Endodermal cell (in vitro differentiated cells): ENCODE measurements around the gene OPCML. TPM values are rescaled to one million over a fixed set of nuclear protein-coding genes. Genes with fewer than 3 reads are reported as not detected.
A peak's percentile ranks its signal among the peaks of the same experiment; 100 is the strongest.

Source experiments
- DNase-seq: peaks from one replicate; pipeline ENCODE4 v3.0.0-alpha.2; 2017
- H3K27ac ChIP-seq: 2 replicates; pipeline ENCODE4 v1.5.1; 2013; ENCODE audit warnings: mild to moderate bottlenecking, low read depth, low read length, moderate library complexity
- H3K27me3 ChIP-seq: 2 replicates; pipeline ENCODE4 v1.6.1; 2013; ENCODE audit warnings: mild to moderate bottlenecking, low read length, moderate library complexity; ENCODE audit not compliant: insufficient read depth, control insufficient read depth, poor library complexity, severe bottlenecking
- H3K36me3 ChIP-seq: 2 replicates; pipeline ENCODE4 v1.7.0; 2013; ENCODE audit warnings: mild to moderate bottlenecking, low read length, moderate library complexity; ENCODE audit not compliant: control insufficient read depth, insufficient read depth
- H3K4me1 ChIP-seq: one replicate; pipeline ENCODE4 v1.7.0; 2013; ENCODE audit warnings: low read length; ENCODE audit not compliant: control insufficient read depth, insufficient read depth
- H3K4me3 ChIP-seq: 2 replicates; pipeline ENCODE4 v1.5.1; 2013; ENCODE audit warnings: mild to moderate bottlenecking, low read length, moderate library complexity
- H3K9ac ChIP-seq: 2 replicates; pipeline ENCODE4 v1.6.1; 2013; ENCODE audit warnings: mild to moderate bottlenecking, low read length, moderate library complexity; ENCODE audit not compliant: poor library complexity, severe bottlenecking; ENCODE audit errors: extremely low read depth
- H3K9me3 ChIP-seq: 2 replicates; pipeline ENCODE4 v1.6.1; 2013; ENCODE audit warnings: mild to moderate bottlenecking, low read length, moderate library complexity; ENCODE audit not compliant: control insufficient read depth
- H3K27ac Mint-ChIP-seq: 2 replicates; pipeline ENCODE4 v1.8.0; 2020; ENCODE audit warnings: mixed read lengths
- H3K27me3 Mint-ChIP-seq: 2 replicates; pipeline ENCODE4 v1.8.0; 2021; ENCODE audit warnings: mild to moderate bottlenecking, mixed read lengths; ENCODE audit not compliant: insufficient read depth
- H3K36me3 Mint-ChIP-seq: 2 replicates; pipeline ENCODE4 v1.8.0; 2020; ENCODE audit warnings: low read depth, mixed read lengths
- H3K4me1 Mint-ChIP-seq: 2 replicates; pipeline ENCODE4 v1.8.0; 2020; ENCODE audit warnings: mixed read lengths
- H3K4me3 Mint-ChIP-seq: 2 replicates; pipeline ENCODE4 v1.8.0; 2020; ENCODE audit warnings: mild to moderate bottlenecking, moderate library complexity, mixed read lengths
- H3K9me3 Mint-ChIP-seq: 2 replicates; pipeline ENCODE4 v1.8.0; 2020; ENCODE audit warnings: mild to moderate bottlenecking, mixed read lengths
- CTCF ChIP-seq: fragments of 200-600 bp; sonication (generic); conservative IDR thresholded peaks from 2 replicates; pipeline ENCODE4 v1.5.0; 2021; ENCODE audit warnings: antibody characterized with exemption, mild to moderate bottlenecking
- WGBS, 2 experiments: methylation state at CpG; one replicate each; pipeline versions ENCODE4 v1.1.5 to v1.1.7; 2013; ENCODE audit warnings: missing lambda C conversion rate in 2 of 2, mixed read lengths in 1 of 2; ENCODE audit not compliant: insufficient coverage in 1 of 2, insufficient read length in 1 of 2; 5-methylcytosine and 5-hydroxymethylcytosine counted together
- total RNA-seq, 2 donors: library from RNA; stranded (reverse); fragmentation: NEBNext Ultra II Directional in 1 of 2; extraction: Animal tissue kit (Norgen Biotek cat#: 25700) in 1 of 2; gene quantifications; 2 replicates in 1 of 2; 3 replicates in 1 of 2; pipeline ENCODE4 v1.2.1, GENCODE V29; 2021

Gene OPCML
- total RNA-seq, 2 donors from 2014 or later, result 0.49 to 0.86 TPM

DNA sequence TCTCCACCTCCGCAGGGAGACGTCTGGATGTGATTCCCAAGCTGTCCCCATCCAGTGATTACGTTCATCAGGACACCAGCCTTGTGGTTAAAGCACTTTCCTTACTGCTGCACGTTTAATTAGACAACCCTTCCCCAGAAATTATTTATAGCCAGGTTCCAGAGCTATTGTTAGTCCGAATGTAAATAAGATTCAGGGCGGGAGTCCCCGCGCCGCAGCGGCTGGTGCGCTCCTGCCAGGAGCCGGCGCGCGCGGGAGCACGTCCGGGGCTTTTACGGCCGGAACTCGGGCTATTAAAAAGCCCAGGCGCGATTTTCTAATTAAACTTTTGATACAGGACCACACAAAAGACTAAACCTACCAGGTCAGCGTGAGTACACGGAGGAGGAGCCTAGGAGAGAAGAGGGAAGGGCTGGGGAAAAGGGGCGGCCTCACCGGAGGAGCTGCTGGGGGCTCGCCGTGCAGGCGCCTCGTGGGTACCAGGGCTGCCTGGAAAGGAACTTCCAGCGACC is 538.3 kb downstream of the OPCML start:
- 15 to 21% methylated on average over 11 to 32 of the region's 32 CpGs for WGBS, 2 experiments
- Histone ChIP-seq H3K27me3 (peaks cover 79% of the 10 kb centered on the region), H3K4me3 (peak overlapping the region; percentile 41), H3K27ac (no peak overlapping the region), H3K4me1 (peaks cover 3% of the 10 kb centered on the region), H3K9me3 (no peaks in the 10 kb centered on the region), H3K9ac (no peak overlapping the region), H3K36me3 (no peaks in the 10 kb centered on the region)
- Mint-ChIP-seq H3K36me3 (no peaks in the 10 kb centered on the region), H3K4me1 (peaks cover 2% of the 10 kb centered on the region), H3K9me3 (no peaks in the 10 kb centered on the region), H3K4me3 (peak overlapping the region; percentile 50), H3K27ac (no peak overlapping the region), H3K27me3 (peaks cover 82% of the 10 kb centered on the region)
- no peak for TF ChIP-seq CTCF
- DNase-seq, result no peak

DNA sequence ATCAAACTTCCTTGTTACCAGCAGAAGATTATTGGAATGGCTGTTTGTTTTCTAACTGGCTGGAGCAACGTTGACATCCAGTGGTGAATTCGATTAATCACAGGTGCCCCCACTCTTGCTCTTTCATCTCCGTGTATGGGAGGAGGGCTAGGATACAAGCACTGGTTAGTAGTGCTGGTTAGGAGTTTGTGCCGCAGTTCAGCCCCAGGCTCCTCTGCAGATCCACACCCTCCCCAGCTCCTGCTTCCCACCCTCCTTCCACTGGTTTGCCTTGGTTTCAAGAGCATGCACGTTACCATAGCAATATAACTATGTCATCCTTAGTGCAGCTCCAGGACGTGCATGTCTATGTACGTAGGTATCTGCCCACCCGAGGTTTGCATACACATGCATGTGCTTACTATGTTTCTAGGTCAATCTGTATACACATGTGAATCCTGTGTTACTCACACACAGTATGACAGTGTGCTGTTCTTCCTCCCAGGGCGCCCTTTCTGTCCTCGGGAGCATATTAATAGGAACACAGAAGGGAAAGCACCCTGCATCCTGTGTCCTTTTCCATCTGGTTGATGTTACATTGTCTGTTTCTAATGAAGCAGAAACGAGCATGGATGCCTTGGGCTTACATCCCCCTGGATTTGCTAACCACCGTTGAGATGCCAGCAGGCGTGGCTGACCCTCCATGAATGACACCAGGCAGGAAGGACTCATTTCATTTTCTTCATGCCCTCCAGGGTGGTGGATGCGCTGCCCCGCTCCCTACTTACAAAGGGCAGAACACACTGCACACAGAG is 539.3 kb downstream of the OPCML start:
- Mint-ChIP-seq H3K4me1 (peaks cover 2% of the 10 kb centered on the region), H3K36me3 (no peaks in the 10 kb centered on the region), H3K27ac (no peak overlapping the region), H3K9me3 (no peaks in the 10 kb centered on the region), H3K4me3 (peak overlapping the region; percentile 50), H3K27me3 (peaks cover 83% of the 10 kb centered on the region)
- H3K4me3 ChIP-seq, result no peak overlapping the region
- no peak overlapping the region for H3K27ac ChIP-seq
- no peaks in the 10 kb centered on the region for H3K4me1 ChIP-seq
- H3K27me3 ChIP-seq, result peaks cover 76% of the 10 kb centered on the region
- 76 to 80% methylated on average over 7 to 15 of the region's 15 CpGs for WGBS, 2 experiments
- H3K36me3 ChIP-seq, result no peaks in the 10 kb centered on the region
- no peak for DNase-seq
- TF ChIP-seq CTCF, result peak; percentile 53
- no peaks in the 10 kb centered on the region for H3K9me3 ChIP-seq
- no peak overlapping the region for H3K9ac ChIP-seq

- peaks cover 44% of the 10 kb centered on the region for H3K27me3 Mint-ChIP-seq
Observed at GRCh38 chr11:132988411-132988810, 543.9 kb downstream of the OPCML start.

More at GRCh38 chr11:132988411-132988810, 543.9 kb downstream of the OPCML start:
- H3K9me3 Mint-ChIP-seq, result no peaks in the 10 kb centered on the region
- peaks cover 14% of the 10 kb centered on the region for H3K4me1 Mint-ChIP-seq
- Histone ChIP-seq H3K9me3 (no peaks in the 10 kb centered on the region), H3K4me1 (peaks cover 4% of the 10 kb centered on the region), H3K27ac (no peak overlapping the region), H3K27me3 (peaks cover 31% of the 10 kb centered on the region), H3K4me3 (no peak overlapping the region), H3K9ac (no peak overlapping the region), H3K36me3 (no peaks in the 10 kb centered on the region)
- 93 to 95% methylated on average over 4 of the region's 5 CpGs for WGBS, 2 experiments
- no peaks in the 10 kb centered on the region for H3K36me3 Mint-ChIP-seq
- no peak overlapping the region for H3K27ac Mint-ChIP-seq
- no peak overlapping the region for H3K4me3 Mint-ChIP-seq
- no peak for TF ChIP-seq CTCF
- DNase-seq, result no peak
